Right hindlimb (tissue), 1 donor: ENCODE measurements around the gene PPP1R37.
"Not testable (repeated sequence)": the region's sequence is repeated elsewhere in the genome, so short reads cannot be mapped to it uniquely, and the experiment has no call there.

ENCODE experiments used
- DNase-seq: peaks from one replicate; pipeline ENCODE4 v3.0.0-alpha.2; 2018

Gene PPP1R37

GRCh38 chr19:45117671-45118070 lies 24.7 kb downstream of the PPP1R37 start:
- no peak for DNase-seq

GRCh38 chr19:45118106-45118505 lies 25.1 kb downstream of the PPP1R37 start:
- DNase-seq: no peak

GRCh38 chr19:45118591-45119355 lies 25.8 kb downstream of the PPP1R37 start:
- not testable (repeated sequence) for DNase-seq

- no peak for DNase-seq
Observed at GRCh38 chr19:45119582-45119981, 26.6 kb downstream of the PPP1R37 start.

GRCh38 chr19:45121827-45122345 lies 28.9 kb downstream of the PPP1R37 start:
- DNase-seq: no peak

- DNase-seq: no peak
Observed at GRCh38 chr19:45122832-45123231, 29.9 kb downstream of the PPP1R37 start.

GRCh38 chr19:45123440-45123850 lies 30.5 kb downstream of the PPP1R37 start:
- DNase-seq: no peak

- no peak for DNase-seq
Observed at GRCh38 chr19:45124021-45124420, 31.0 kb downstream of the PPP1R37 start.

GRCh38 chr19:45125360-45125759 lies 32.4 kb downstream of the PPP1R37 start:
- DNase-seq: no peak

GRCh38 chr19:45125975-45126493 lies 33.1 kb downstream of the PPP1R37 start:
- DNase-seq: no peak

- no peak for DNase-seq
Observed at GRCh38 chr19:45126654-45127053, 33.7 kb downstream of the PPP1R37 start.

GRCh38 chr19:45128146-45128545 lies 35.2 kb downstream of the PPP1R37 start:
- no peak for DNase-seq

- DNase-seq: no peak
Observed at GRCh38 chr19:45128806-45129205, 35.8 kb downstream of the PPP1R37 start.

GRCh38 chr19:45130236-45130635 lies 37.3 kb downstream of the PPP1R37 start:
- no peak for DNase-seq

GRCh38 chr19:45130888-45131615 lies 38.1 kb downstream of the PPP1R37 start:
- no peak for DNase-seq

GRCh38 chr19:45133661-45134060 lies 40.7 kb downstream of the PPP1R37 start:
- no peak for DNase-seq

GRCh38 chr19:45135176-45135885 lies 42.4 kb downstream of the PPP1R37 start:
- DNase-seq: no peak

GRCh38 chr19:45136507-45137178 lies 43.7 kb downstream of the PPP1R37 start:
- DNase-seq: no peak

GRCh38 chr19:45137179-45137761 lies 44.3 kb downstream of the PPP1R37 start:
- peak; percentile 83 for DNase-seq

GRCh38 chr19:45138303-45138751 lies 45.3 kb downstream of the PPP1R37 start:
- no peak for DNase-seq

GRCh38 chr19:45139286-45140143 lies 46.5 kb downstream of the PPP1R37 start:
- DNase-seq: no peak
